Measurements from ENCODE around the gene ZNF526.

ZNF526 gene

DNA sequence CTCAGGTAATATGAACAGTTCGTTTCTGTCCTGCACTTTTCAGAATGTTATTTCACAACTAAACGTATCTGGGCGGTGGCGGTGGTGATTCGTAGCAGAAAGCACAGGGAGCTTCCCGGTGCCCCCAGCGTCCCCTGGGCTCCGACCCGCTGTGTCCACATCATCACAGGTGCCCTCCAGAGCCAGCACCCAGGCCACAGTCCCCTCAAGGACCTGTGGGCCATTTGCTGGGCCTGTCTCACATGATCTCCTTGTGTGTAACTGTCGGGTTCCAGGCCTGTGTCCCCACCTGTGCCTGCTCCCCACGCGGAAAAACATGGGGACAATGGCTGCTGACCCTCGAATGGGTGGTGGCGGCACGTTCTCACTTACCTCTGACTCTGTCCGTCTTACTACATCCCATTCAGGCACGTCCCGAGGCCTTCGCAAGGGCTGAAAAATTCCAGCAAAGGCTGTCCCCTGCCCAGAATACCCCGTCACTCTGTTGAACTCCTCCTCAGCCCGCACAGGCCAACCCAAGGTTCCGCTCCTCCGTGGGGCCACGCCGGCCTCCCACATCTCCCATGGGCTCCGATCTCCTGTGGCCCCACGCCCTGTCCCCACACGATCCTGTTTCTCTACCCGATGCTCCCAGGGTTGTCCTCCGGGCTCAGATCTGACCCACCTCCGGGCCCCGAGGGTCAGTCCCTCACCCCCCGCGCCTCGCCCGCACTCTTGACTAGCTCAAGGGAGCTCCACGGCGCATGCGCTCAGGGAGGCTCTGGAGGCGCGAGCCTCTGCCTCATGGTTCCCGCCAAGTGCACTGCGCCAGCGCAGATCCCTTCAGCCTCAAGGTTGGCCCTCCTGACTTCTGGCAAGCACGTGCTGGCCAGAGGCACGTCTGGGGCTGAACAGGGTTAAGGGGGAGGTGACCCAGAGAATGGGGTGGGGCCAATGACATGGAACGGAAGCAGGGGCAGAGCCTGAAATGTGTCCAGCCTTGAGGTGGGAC lies 23.8 kb upstream of the ZNF526 start:
- no peak for DNase-seq

DNA sequence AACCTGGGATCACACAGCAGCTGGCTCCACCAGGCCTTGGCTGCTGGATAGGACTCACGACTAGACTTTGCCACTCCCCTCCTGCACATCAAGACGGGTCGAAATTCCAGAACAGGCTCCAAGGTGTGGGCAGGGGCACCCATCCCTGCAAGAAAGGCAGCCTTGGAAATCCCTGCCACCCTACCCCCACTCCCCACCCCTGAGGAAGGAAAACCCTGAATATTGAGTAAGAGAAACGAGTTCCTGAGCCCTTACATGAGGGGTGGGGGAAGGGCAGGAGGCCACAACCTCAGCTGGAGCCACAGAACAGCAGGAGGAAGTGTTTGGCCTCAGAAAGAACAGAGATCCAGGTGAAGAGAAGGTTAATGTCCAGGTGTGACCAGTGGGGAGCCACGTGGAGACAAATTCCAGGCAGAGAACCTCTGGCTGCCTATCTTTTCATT lies 22.7 kb upstream of the ZNF526 start:
- DNase-seq, result no peak

DNA sequence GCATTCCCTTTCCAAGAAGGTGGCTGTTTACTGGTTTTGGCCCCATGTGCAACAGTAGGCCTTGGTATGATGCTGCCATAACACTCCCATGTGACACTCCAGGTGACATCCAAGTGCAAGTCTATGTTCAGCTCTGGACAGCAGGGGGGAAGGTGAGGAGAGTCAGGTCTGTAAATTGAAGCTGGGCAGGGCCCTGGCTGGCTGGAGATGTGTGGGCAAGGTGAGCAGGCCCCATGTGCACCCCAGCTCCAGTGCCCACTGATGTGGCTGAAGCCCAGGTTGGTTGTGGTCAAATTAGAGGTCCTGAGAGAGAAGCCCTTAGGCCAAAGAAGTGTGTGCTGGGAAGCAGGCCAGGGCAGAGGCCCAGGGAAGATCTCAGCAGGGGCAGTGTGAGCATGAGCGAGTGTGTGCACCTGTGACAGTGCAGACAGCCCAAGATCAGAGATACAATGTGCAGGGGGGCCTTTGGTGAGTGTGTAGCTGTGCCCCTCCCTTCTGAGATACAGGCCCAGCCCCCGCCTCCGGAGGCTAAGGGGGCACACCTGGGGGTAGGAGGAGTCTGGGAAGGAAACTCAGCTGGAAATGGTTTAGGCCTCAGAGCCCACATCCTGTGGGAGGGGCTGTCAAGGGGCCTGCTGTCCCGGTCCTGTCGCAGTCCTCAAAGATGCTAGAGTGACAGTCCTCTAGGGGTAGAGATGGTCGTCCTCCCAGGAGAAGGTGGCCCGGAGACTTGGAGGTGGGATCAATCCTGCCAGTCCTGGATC lies 21.3 kb upstream of the ZNF526 start:
- DNase-seq, result peak; percentile 81

DNA sequence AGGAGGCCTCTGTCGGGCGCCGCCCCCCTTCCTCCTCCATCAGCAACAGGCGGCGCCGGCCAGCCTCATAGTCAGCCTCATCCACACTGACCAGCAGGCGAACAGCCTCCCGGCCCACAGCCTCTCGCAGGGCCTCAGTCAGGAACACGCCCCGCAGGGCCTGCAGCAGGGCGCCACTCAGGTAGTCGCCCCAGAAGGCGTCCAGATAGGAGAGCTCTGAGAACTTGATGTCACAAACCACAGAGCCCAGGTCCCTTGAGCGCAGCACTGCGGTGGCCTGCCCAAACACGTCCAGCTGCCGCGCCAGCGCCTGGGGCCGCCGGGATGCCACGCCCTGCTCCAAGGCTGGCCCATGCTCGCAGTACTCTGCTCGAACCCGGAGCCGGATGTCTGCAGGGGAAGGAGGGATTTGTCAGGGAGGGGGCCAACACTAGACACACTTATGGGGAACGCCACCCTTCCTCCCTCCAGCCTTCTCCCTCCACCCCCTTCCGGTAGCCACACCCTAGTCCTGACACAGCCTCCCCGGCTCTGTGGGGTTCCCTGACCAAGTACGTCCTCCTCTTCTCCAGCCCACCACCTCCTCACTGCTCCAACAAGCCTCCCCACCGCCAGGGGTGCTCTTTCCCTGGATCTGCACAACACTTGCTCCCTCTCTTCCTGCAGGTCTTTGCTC lies 20.5 kb upstream of the ZNF526 start:
- peak; percentile 62 for DNase-seq

DNA sequence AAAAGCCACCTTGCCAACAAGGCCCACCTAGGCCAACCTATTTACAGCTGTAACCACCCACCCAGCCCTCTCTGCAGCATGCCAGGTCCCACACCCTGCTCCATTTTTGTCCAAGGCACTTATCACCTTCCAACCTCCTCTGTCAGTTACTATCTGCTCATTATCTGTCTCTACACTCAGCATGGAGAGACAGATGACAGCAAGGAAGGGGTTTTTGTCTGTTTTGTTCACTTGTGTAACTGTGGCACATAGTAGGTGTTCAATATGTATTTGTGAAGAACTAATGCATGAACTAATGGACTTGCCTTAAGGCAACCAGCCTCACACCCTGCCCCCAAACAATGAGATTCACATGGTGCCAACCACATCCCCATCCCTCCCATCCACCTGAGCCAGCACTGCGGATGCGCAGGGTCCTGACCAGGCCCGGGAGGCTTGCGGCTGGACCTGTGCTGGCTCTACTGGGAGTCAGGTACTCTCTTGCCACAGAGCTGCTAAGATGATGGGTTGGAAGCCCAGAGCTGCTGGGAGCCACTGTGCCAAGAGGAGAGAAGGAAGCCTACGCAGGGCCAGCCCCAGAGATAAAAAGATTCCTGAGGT lies 19.9 kb upstream of the ZNF526 start:
- no peak for DNase-seq

DNA sequence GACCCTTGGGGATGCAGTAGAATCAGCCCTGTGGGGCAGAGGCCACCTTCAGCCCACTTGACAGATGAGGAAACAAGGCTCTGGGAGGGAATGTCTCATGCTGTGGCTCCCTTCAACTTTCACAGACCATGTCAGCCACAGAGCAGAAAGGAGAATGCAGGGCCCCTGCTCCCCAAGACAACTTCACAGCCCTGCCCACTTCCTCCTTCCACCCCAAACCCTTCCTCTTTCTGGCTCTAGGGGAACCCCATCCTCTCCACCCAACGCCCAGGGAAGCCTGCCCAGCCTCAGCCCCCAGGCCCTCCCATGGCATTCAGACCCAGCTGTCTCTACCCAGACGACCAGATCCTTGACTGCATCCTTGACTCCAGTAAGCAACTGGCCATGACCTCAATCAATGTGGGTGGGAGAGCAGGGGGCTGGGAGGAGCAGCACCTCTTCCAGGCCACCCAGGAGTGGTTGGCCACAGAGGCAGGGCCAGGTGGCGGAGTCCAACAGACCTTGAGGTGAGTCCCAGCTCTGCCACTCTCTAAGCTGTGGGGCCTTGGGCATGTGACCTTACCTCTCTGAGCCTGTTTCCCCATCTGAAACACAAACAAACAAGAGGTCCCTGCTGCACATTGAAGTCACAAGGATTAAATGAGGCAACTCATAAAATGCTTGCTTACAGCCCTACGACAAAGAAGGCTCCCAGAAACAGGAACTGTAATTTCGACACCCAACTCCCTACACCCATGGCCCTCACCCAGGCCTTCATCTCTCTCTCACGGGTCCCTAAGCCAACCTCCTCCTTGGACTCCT lies 18.4 kb upstream of the ZNF526 start:
- peak; percentile 41 for DNase-seq

DNA sequence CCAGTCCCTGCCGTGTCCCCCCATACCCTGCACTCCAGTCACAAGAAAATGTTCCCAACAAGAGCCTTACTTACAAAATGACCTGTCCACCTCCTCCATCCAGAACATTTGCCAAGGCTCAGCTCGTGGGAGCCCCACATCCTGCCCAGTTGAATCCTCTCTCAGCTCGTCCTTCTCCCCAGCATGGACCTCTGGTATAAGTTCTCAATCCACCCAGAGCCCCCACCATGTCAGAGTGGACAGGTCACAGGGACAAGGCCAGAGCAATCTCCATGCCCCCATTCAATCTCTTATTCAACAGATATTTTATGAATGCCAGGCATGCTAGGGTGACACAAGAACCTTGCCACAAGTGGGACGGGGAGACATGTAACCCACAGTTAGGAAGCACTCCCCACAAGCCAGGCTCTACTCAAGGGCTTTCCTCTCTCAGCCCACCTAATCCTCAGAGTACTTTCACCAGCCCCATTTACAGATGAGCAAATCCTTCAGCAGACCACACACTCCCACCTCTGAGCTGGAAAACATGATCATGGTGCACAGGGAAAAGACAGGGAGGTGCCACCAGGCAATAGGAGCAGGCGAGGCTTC lies 17.7 kb upstream of the ZNF526 start:
- no peak for DNase-seq

DNA sequence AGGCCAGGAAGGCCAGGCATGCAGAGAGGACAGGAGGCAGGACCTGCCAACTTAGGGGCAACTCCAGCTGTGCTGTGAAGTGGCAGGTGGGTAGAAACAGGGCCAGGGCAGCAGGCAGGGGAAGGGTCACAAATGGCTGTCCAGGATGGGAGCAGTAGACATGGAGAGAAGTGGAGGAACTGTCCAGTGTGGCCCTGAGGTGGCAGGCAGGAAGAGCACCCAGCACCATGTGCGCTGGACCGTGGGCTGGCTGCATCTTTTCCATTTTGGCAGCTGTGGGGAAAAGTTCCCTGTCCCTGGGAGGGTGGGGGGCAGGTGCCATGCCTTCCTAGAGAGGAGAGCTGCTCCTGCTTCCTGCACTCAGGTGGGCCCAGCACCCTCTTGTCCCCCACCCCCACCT lies 16.4 kb upstream of the ZNF526 start:
- DNase-seq, result no peak

DNA sequence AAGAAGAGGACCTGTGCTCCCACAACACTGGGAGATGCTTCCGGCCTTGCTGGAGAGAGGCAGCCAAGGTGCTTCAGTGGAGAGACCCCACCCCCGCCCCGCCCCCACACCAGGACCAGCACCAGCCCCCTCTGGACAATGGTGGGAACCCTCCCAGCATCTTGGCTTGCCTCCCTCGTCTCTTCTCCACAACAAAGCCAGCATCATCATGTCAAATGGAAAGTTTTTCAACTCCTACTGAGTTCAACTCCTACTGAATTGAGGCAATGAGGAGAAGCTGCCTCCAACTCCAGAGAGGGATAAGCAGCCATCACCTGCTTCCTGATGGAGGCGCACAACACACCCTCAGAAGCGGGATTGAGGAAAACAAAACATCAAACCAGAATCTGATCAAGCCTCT lies 15.4 kb upstream of the ZNF526 start:
- DNase-seq, result no peak

DNA sequence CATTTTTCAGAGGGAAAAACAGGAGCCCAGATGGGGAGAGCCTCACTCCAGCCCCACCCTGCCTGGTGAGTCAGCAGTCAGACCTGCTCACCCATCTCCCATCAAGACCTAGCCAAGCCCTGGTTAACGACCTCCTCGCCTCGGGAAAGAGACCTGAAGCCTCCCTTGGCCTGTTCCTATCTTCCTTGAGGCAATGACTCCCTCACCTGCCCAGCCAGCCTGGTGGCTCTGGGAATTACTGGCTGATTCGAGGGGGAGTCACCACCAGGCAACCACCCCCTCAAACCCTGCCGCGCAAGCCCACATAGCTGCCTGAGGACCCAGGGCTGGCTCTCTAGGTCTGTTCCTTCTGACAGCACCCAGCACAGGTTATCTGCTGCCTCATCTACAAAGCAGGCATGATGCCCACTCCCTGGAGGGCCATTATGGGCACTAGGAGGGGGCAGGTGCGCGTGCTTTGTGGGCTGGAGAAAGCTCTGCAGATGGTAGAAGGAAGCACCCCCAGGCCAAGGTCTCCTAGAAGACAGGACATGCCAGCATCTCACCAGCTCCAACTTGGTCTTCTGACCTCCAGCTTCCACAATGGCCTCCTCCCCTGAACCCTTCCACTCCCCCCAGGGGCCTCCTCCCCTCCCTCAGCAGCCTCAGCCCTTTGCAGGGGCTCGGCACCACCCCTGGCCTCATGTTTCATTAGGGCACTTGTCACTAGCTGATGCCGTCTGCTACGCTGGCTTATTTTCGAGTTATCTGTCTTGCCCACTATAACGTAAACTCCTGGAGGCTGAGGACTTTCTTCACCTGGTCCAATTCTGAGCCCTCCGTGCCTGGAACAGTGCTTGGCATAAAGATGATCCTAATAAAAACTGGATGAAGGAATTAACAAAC lies 13.0 kb upstream of the ZNF526 start:
- no peak for DNase-seq

DNA sequence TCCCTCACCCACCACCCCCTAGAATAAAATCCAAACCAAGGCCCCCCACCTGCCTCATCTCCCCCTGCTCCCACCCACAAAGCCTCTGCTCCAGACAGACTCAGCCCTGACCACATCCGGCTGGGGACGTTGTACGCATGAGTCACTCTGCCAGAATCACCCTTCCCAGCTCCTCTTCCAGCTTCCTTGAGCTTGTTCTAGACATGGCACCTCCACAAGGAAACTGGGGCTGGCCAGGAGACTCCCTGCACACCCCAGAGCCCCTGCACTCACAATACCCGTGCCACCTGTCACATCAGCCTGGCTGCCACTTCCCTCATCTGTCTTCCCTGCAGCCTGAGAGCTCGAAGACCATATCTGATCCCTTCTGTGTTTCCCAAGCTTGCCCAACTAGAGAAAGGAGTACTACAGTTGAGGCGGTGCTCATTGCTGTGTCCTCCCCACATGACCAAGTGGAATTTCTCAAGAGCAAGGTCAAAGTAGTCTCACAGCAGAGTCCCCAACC lies 12.3 kb upstream of the ZNF526 start:
- peak; percentile 44 for DNase-seq

DNA sequence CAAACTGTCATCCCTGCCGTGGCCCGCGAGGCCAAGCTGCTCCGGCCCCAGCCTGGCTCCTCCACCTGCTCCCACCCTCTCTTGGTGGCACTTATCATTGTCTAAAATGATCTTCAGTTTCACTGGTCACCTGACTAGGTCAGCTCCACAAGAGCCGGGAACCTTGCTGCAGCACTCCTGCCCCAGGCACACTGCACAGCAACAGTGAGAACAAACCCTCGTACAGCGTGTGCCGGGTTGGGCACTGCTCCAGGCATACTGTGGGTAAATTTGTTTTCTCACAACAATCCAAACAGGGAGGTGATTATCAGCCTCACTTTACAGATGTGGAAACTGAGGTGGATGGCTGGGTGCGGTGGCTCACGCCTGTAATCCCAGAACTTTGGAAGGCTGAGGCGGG lies 11.5 kb upstream of the ZNF526 start:
- no peak for DNase-seq

DNA sequence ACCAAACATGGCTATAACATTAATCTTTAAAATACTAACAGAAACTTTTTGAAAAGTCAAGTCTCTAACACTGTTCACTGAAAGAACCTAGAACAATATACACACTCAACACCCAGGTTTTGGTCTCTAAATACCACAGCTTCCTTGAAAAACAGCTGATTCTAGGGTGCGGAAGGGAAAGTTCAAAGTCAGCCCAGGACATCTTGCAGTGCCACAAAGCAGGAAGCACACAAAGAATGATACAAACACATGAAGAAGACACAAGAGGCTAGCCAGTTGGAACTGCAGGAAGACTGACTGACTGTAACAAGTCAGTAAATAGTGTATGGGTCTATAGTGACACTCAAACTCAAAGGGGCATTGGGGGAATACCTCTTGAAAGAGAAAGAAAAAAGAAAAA lies 7.2 kb upstream of the ZNF526 start:
- no peak for DNase-seq

DNA sequence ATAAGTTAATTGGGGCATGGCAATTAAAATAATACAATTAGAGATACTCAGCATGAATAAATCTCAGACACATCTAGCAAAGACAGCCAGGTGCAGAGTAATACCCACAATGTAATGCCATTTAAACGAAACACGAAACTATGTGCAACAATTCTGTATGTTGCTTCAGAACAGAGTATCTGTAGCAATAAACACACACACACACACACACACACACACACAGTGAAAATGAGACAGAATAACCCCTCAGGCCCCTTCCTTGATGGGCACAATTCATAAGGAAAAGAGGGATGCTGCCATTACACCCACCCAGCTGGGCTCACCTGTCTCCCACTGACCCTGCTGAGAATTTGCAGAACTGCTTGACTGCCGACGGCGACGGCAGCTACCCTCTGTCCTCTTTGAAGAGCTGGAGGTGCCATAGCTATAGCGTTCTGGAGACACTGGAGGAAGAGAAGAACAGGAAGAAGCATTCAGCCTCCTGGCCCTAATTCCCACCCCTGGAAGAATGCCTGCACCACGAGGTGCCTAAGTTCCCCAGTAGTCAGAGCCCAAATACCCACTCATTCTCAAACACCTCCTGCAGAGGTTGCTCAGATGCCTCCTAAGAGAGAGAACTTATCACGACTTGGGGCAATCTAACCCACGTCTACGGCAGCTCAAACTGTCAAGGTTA lies 5.2 kb upstream of the ZNF526 start:
- DNase-seq, result no peak

DNA sequence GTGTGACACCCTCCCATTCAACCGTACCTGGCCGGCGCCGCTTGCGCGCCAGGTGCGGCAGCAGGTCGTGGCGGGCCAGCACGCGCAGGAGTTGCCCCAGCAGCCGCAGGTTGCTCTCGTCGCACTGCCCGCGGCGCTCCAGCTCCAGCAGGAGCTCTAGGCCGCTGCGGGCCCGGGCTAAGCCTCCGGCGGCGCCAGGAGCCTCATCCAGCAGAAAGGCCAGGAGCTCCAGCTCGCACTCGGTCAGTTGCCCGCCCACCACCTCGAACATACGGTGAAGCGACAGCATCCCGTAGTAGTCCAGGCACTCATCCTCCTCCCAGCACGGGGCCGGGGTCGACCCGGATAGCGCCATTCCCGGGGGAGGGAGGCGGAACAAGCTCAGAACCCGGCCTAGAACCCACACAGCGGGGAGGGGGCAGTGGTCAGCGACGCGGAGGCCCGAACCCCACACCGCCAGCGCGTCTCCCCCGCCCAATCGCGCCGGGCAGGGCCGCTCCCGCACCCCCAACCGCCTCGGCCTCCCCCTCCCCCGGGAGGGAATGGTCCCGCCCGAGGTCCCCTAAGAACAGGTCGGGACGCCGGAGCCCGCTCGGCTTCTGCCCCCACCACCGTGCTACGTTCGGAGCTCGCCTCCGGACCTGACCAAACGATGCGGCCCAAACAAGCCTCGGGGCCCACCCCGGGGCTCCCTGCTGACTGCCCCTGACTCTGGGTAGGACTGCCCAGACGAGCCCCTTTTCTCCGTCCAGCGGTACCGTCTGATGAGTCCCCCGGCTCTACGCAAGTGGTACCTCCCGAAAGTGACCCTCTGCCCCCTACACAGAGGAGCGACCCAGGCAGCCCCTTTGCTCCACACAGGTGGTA lies 3.2 kb upstream of the ZNF526 start:
- peak; percentile 32 for DNase-seq

DNA sequence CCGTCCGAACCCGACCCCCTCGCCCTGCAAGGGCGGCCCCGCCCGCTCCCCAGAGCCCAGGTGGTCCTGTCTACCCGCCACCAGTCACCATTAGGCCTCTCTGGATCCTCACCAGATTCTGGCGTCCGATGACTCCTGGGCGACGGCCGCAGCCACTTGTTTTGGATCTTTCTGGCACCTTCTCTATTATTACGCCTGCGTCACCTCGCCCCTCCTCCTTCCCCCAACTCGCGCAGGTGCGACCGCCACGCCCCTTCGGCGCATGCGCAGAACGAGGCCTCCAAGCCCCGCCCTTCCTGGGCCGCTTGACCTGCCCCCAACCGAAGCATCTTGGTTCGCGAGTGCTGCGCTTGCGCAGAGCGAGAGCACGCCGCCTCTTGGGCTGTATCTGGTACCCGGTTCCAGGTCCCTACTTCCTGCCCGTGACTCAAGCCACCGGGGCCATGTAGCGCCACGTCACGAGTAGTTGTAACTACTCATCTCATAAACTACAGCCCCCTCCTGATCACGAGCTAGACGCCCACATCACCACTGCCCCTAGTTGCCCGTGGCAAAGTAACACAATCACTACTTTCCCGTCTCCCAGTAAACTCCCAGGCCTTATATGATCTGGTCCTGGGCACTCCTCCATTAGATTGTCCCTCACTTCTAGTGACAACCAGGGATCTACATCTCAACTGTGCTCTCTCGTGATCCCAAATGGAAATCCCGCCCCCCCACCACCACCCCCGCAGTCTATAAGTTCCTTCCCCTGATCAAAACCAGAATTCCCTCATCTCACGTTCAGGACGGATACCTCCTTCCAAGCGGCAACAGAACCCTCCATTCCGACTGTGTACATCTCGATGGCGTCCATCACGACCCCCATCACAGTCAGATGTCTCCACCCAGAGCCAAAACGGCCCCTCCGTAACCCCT lies 2.3 kb upstream of the ZNF526 start, which contains the start of gene DEDD2:
DEDD2 (minus strand) TSS at position 158 of the 918 bp plus-strand sequence. CDS start 670 bp downstream, outside the sequence.
- DNase-seq, result peak; percentile 99

DNA sequence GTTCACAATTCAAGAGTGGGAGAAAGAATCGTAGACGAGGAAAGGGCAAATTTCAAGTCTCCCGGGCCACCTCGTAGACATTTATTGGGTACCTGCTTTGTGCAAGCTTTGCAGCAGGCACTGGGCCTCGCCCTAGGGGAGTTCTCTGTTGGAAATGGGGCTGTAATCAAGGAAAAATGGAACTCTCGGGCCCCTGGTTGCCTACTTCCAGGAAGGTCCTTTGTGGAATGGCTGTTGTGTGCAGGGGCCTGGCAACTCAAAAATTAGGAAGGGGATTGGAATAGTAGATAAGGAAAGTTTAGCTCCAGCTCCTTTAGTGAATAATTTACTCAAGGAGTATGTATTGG lies 612 bp downstream of the ZNF526 start:
- DNase-seq, result no peak
